Muscle layer of colon (tissue), 2 donors: Measurements from ENCODE around the gene GPX1.
"Not testable (repeated sequence)": the region's sequence is repeated elsewhere in the genome, so short reads cannot be mapped to it uniquely, and the experiment has no call there.

Experiments
- H3K27ac ChIP-seq: one replicate; pipeline ENCODE4 v1.7.0; 2013; ENCODE audit warnings: low read depth, mild to moderate bottlenecking, low read length, moderate library complexity
- H3K27me3 ChIP-seq, 2 donors: one replicate each; pipeline ENCODE4 v1.7.0; 2013; ENCODE audit warnings: low read length in 2 of 2, mild to moderate bottlenecking in 2 of 2; ENCODE audit not compliant: insufficient read depth in 2 of 2, control insufficient read depth in 1 of 2
- H3K36me3 ChIP-seq: one replicate; pipeline ENCODE4 v1.7.0; 2013; ENCODE audit warnings: mild to moderate bottlenecking, low read length; ENCODE audit not compliant: insufficient read depth
- H3K4me1 ChIP-seq: one replicate; pipeline ENCODE4 v1.7.0; 2013; ENCODE audit warnings: mild to moderate bottlenecking, low read length; ENCODE audit not compliant: insufficient read depth
- H3K4me3 ChIP-seq, 2 donors: one replicate each; pipeline ENCODE4 v1.7.0; 2013; ENCODE audit warnings: low read length in 2 of 2, low read depth in 1 of 2, mild to moderate bottlenecking in 1 of 2, moderate library complexity in 1 of 2
- H3K9ac ChIP-seq: one replicate; pipeline ENCODE4 v1.7.0; 2013; ENCODE audit warnings: low read length
- H3K9me3 ChIP-seq: one replicate; pipeline ENCODE4 v1.7.0; 2013; ENCODE audit warnings: mild to moderate bottlenecking, low read length
- donor health status: abdominal sarcoma.
- donor health status: Adenocarcinoma of cecum.

Gene GPX1

DNA sequence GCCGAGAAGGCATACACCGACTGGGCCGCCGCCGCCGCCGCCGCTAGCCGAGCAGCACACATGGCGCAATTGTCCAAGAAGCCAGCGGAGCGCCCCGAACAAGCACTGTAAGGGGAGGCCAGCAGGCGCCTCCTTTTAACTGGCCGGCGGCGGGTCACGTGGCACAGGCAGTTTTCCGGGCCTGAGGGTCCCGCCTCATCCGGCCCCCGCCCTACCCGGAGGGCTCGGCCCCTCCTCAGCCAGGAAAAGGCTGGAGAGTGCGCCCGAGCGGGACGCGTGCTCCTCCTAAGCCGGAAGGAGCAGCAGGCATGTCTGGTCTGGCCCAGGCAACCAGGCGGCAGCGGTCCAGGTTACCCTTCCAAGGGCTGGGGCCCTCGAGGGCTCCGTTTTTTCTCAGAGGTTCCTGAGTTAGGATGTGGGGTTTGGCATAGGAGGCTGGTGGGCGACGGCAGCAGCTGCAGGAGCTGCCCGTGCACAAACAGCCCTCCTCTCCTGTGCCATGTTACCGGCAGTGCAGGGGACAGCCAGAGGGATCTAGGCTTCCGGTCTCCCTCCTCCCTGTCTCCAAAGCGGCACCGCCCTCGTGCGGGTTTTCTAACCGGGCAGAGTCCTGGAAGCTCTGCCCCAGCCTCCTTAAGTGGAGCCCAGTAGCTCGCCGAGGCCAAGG is at the start of gene GPX1:
Gene GPX1 (minus strand): TSS at position 137 of the 667 bp plus-strand sequence. CDS start 75 bp downstream, at position 62.
- Histone ChIP-seq H3K9me3 (no peaks in the 10 kb centered on the region), H3K27ac (peak within 1 kb of the TSS; percentile 99), H3K4me3 (peak within 1 kb of the TSS; percentile 82 to 85), H3K27me3 (no peaks in the 10 kb centered on the region), H3K4me1 (peaks cover 22% of the 10 kb centered on the region), H3K9ac (peak within 1 kb of the TSS; percentile 63), H3K36me3 (peaks cover 49% of the 10 kb centered on the region)

DNA sequence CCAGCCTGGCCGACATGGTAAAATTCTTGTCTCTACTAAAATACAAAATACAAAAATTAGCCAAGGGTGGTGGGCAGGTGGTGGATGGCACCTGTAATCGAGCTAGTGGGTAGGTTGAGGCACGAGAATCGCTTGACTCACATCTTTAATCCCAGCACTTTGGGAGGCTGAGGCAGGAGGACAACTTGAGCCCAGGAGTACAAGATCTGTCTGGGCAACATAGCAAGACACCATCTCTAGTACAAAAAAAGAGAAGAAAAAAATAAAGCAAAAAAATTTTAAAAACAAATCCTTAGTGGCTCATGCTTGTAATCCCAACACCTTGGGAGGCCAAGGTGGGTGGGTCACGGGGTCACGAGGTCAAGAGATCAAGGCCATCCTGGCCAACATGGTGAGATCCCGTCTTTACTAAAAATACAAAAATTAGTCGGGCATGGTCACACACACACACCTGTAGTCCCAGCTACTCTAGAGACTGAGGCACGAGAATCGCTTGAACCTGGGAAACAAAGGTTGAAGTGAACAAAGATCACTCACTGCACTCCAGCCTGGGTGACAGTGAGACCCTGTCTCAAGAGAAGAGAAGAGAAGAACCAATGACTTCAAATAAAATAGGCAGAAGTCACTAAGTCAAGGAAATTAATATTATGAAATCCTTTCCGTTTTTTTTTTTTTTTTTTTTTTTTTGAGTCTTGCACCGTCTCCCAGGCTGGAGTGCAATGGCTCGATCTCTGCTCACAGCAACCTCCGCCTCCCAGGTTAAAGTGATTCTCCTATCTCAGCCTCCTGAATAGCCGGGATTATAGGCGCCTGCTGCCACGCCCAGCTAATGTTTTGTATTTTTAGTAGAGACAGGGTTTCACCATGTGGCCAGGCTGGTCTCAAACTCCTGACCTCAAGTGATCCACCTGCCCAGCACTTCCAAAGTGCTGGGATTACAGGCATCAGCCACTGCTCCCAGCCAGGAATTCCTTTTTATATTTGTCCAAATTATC is 48.7 kb upstream of the GPX1 start:
- Histone ChIP-seq H3K9me3 (no peaks in the 10 kb centered on the region), H3K36me3 (no peaks in the 10 kb centered on the region), H3K27me3 (no peaks in the 10 kb centered on the region), H3K4me3 (no peak overlapping the region), H3K4me1 (peaks cover 43% of the 10 kb centered on the region), H3K27ac (peak overlapping the region; percentile 0), H3K9ac (no peak overlapping the region)

DNA sequence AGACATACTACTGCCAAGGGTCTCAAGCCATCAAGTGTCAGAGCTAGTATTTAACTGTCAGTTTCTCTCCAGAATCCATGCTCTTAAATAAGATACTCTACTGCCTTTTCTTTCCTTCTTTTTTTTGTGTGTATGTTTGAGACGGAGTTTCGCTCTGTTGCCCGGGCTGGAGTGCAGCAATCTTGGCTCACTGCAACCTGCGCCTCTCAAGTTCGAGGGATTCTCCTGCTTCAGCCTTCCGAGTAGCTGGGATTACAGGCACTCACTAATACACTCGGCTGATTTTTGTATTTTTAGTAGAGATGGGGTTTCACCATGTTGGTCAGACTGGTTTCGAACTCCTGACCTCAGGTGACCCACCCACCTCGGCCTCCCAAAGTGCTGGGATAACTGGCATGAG is 47.4 kb upstream of the GPX1 start:
- H3K9ac ChIP-seq, H3K27ac ChIP-seq: not testable (repeated sequence)

DNA sequence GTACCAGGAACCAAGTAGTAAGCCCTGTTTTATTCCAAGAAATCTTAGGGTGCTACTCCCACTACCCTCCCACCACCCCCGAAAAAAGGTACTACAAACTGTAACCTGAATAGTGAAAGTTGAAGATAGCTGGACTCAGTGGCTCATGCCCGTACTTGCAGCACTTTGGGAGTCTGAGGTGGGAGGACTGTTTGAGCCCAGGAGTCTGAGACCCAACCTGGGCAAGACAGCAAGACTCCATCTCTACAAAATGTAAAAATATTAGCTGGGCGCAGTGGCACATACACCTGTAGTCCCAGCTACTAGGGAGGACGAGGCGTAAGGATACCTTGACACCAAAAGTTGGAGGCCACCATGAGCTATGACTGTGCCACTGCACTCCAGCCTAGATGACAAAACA is 45.7 kb upstream of the GPX1 start:
- Histone ChIP-seq H3K27ac (no peak overlapping the region), H3K4me3 (no peak overlapping the region), H3K9ac (no peak overlapping the region), H3K9me3 (no peaks in the 10 kb centered on the region), H3K4me1 (peaks cover 39% of the 10 kb centered on the region), H3K27me3 (no peaks in the 10 kb centered on the region), H3K36me3 (no peaks in the 10 kb centered on the region)

More for the DNA sequence above, 47.4 kb upstream of the GPX1 start:
- H3K36me3 ChIP-seq, H3K9me3 ChIP-seq, H3K27me3 ChIP-seq: not testable (repeated sequence)
- Histone ChIP-seq H3K4me3 (peak overlapping the region in 1 of 2 donors; percentile 11), H3K4me1 (peaks cover 53% of the 10 kb centered on the region)

DNA sequence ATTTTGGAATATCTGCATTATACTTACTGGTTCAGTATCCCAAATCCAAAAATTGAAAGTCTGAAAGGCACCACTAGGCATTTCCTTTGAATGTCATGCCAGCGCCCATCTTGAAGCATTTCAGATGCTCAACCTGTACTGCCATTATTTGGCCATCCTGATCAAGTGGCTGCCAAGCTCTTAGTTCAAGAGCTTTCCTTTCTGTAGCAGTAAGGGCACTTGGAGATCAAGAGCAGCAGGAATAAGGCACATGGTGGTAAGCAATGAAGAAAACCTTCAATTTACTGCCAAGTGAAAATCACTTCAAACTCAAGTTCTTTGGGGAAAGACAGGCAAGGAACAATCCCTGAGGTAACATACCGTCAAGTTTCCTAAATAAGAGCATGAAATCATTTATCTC is 43.6 kb upstream of the GPX1 start:
- H3K4me1 ChIP-seq: peaks cover 41% of the 10 kb centered on the region

DNA sequence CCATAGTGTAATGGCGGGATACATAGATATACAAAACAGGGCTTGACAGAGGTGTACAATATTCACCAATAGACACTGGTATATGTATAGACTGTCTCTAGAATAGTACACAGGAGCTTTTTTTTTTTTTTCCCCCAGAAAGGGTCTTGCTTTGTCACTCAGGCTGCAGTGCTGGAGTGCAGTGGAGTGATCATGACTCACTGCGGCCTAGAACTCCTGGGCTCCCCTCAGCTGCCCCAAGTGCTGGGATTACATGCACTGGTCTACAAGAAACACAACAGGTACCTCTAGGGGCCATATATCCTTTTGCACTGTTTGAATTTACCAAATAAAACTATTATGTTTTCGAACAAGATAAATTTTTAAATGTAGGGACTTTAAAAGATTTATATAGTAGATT is 41.3 kb upstream of the GPX1 start:
- Histone ChIP-seq H3K4me3 (no peak overlapping the region), H3K9ac (no peak overlapping the region), H3K9me3 (no peaks in the 10 kb centered on the region), H3K27ac (no peak overlapping the region), H3K27me3 (no peaks in the 10 kb centered on the region), H3K4me1 (peaks cover 26% of the 10 kb centered on the region), H3K36me3 (peaks cover 5% of the 10 kb centered on the region)

More for the DNA sequence above, 43.6 kb upstream of the GPX1 start:
- Histone ChIP-seq H3K27me3 (no peaks in the 10 kb centered on the region), H3K4me3 (no peak overlapping the region), H3K9ac (no peak overlapping the region), H3K9me3 (no peaks in the 10 kb centered on the region), H3K36me3 (peaks cover under 1% of the 10 kb centered on the region), H3K27ac (peak overlapping the region; percentile 13)

DNA sequence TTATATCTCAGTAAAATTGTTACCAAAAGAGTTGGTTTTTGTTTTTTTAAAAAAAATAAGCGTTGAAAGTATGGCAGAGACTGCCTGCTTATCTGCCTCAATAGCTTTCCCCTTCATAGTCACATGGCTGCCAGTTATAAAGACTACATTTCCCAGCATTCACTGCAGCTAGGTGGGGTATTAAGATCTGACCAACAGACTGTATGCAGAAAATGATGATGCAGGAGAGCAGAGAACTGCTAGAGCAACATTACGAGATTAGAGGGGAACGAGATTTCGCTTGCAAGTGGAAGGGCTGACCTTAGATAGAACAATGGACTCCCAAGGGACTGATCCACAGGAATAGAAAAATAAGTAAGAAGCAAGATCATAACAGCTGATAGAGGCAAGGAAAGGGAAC is 39.3 kb upstream of the GPX1 start:
- H3K27ac ChIP-seq: no peak overlapping the region
- H3K36me3 ChIP-seq: peaks cover 5% of the 10 kb centered on the region
- peaks cover 26% of the 10 kb centered on the region for H3K4me1 ChIP-seq
- H3K9me3 ChIP-seq: no peaks in the 10 kb centered on the region
- H3K4me3 ChIP-seq: no peak overlapping the region
- H3K27me3 ChIP-seq: no peaks in the 10 kb centered on the region
- no peak overlapping the region for H3K9ac ChIP-seq

DNA sequence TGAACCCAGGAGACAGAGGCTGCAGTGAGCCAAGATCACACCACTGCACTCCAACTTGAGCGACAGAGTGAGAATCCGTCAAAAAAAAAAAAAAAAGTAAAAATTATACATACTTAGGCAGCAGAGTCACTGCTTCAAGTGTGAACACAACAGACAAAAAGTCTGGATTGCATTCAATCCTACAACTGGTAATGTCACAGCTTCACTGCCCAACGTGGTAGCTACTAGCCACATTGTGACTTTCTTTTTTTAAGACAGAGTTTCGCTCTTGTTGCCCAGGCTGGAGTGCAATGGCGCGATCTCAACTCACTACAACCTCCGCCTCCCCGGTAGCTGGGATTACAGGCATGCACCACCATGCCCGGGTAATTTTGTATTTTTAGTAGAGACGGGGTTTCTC is 33.2 kb upstream of the GPX1 start:
- H3K36me3 ChIP-seq, H3K27ac ChIP-seq, H3K4me1 ChIP-seq, H3K4me3 ChIP-seq, H3K27me3 ChIP-seq, H3K9me3 ChIP-seq, H3K9ac ChIP-seq: not testable (repeated sequence)

DNA sequence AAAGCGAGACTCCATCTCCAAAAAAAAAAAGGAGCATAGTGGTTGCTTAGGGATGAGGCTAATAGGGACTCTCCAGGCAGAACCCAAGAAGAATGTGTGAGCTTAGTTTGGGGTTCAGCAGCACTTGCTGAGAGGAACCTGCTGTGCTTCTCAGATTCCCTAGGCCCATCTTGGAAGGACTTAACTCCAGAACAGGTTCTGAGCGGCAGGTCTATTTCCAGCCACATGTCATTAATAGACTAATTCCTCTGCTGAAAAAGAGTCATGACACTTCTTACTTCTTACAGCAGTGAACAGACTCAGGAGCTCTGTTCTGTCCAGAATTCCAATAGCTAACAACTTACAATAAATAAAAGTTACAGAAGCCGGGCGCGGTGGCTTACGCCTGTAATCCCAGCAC is 31.1 kb upstream of the GPX1 start:
- Histone ChIP-seq H3K27me3 (no peaks in the 10 kb centered on the region), H3K9me3 (no peaks in the 10 kb centered on the region), H3K4me1 (peaks cover 14% of the 10 kb centered on the region), H3K9ac (no peak overlapping the region), H3K4me3 (no peak overlapping the region), H3K36me3 (no peaks in the 10 kb centered on the region), H3K27ac (no peak overlapping the region)

DNA sequence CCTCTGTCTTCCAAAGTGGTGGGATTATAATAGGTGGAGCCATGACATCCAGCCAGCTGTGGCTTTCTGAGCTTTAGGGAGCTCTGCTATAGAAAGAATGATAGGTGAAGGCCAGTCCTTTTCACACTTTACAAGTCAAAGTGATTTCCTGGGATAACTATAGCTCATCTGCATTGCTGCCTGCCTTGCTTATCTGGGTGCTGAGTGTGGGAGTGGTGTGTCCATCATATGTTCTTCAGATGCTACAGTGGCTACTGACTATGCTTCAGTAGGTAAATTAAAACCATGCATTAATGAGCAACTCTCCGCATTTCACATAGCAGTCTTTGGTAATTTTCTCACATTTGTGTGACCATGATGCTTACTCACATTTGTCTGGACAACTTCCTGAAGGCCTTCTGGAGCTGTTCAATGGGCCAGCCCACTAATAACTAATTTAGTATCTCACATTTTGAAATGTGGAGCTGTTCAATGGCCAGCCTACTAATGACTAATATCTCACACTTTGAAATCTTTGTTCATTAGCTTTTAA is 30.2 kb upstream of the GPX1 start:
- no peaks in the 10 kb centered on the region for H3K36me3 ChIP-seq
- H3K9me3 ChIP-seq: no peaks in the 10 kb centered on the region
- no peak overlapping the region for H3K4me3 ChIP-seq
- H3K9ac ChIP-seq: no peak overlapping the region
- no peaks in the 10 kb centered on the region for H3K27me3 ChIP-seq
- H3K27ac ChIP-seq: no peak overlapping the region
- peaks cover 20% of the 10 kb centered on the region for H3K4me1 ChIP-seq

DNA sequence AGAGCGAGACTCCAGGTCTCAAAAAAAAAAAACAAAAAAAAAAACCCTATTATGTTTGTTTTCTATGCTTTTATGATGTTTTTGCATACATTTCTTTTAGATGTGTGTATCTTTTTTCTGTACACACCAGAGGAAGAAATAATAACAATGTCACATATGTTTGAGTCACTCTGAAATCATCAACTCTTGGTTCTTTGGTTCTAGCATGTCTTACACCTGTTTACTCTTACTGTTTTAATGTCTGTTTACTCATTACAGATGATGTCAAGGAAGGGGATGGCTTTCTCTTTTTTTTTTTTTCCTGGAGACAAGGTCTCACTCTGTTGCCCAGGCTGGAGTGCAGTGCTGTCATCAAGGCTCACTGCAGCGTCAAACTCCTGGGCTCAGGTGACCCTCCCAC is 29.6 kb upstream of the GPX1 start:
- Histone ChIP-seq H3K9ac (no peak overlapping the region), H3K27ac (no peak overlapping the region), H3K9me3 (no peaks in the 10 kb centered on the region), H3K27me3 (no peaks in the 10 kb centered on the region), H3K36me3 (no peaks in the 10 kb centered on the region), H3K4me1 (peaks cover 20% of the 10 kb centered on the region), H3K4me3 (no peak overlapping the region)
